GF-D8 (cell line): ENCODE measurements around the gene RASSF7.

Source experiments
- DNase-seq: peaks from one replicate; lab custom pipeline; 2025; lab: John Stamatoyannopoulos, UW

Gene RASSF7

GRCh38 chr11:551596-551995 is 9.2 kb upstream of the RASSF7 start:
- no peak for DNase-seq

DNA sequence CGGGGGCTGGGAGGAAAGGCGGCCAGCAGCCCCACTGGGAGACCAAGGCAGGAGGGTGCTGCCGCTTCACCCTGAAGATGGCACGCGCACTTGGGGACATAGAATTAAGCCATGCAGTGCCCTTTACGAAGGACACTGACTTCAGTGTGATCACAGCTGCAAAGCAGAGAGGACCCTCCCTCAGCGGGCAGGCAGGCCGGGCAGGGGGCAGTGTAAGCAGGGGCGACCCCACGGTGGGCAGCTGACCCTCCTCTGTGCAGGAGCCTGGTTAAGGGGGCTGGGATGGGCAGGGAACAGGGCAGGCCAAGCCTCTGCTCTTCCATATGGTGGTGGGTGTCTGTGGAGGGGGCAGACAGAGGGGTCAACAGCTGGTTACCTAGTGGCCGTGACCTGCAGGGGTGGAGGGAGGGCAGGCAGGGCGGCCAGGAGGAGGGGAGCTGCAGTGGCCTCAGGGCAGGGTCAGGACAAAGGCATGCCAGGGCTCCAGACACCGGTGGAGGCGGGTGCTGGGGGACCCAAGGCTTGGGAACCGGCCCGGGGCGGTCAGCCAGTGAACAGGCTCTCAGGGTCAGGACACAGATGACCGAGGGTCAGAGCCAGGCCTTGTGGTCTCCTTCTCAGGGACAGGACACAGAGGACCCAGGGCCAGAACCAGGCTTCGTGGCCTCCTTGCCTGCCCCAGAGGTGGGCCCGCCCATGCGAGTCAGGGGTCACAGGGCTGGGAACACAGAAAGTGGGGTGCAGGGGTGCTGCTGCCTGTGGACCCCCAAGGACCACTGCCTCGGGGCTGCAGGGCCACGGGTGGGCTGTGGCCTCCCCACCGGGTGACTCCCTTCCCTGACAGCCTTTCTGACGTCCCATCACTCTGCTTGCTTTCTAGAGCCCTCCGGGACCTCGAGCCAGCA is 7.4 kb upstream of the RASSF7 start:
- no peak for DNase-seq

DNA sequence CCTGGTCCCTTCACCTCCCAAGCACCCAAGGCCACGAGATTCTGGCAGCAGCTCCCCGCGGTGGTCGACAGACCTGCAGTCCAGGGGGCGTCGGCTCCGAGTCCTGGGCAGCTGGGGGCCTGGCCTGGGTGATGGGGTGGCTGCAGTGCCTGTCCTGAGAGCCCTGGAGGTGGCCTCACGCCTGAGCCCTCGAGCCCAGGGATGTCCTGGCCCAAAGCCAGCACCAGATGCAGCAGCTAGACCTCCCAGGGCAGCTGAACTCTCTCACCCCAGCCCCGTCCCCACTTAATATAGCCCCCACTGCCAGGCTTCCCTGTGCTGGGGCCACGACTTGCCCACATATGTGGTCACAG is 6.8 kb upstream of the RASSF7 start:
- no peak for DNase-seq

DNA sequence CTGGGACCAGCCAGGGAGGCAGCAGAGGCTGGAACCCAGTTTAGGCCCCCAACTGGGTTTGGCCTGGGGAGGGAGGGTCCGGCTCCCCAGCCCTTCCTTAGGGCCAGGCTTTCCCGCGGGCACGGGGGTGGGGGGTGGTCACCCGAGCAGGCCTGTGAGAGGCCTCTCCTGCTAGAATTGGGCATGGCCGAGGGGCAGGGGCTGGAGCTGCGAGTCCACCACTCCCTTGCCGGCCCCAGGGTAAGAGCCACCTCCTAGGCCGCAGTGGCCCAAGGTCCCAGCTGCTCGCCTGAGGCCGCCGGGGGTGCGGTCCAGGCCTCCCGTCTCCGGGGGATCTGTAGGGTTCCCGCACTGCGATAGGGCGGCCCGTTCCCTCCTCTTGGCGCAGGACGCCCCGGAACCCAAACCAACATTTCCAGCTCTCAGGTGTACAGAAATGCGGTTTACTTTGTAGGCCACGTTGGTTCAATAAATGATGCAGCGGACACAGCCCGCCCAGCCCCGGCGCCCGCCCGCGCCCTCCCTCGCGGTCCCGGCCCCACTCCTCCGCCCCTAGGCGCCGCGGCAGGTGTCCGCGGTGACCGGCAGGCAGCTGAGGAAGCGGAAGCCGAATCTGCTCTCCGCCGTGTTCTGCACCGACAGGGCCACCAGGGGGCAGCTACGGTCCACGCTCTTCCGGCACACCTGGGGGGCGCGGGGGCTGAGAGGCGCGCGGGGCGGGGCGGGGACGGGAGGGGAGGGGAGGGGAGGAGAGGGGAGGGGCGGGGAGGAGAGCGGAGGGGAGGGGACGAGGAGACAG is 6.1 kb upstream of the RASSF7 start:
- DNase-seq: no peak

- DNase-seq: no peak
Observed at GRCh38 chr11:555227-555779, 5.5 kb upstream of the RASSF7 start.

DNA sequence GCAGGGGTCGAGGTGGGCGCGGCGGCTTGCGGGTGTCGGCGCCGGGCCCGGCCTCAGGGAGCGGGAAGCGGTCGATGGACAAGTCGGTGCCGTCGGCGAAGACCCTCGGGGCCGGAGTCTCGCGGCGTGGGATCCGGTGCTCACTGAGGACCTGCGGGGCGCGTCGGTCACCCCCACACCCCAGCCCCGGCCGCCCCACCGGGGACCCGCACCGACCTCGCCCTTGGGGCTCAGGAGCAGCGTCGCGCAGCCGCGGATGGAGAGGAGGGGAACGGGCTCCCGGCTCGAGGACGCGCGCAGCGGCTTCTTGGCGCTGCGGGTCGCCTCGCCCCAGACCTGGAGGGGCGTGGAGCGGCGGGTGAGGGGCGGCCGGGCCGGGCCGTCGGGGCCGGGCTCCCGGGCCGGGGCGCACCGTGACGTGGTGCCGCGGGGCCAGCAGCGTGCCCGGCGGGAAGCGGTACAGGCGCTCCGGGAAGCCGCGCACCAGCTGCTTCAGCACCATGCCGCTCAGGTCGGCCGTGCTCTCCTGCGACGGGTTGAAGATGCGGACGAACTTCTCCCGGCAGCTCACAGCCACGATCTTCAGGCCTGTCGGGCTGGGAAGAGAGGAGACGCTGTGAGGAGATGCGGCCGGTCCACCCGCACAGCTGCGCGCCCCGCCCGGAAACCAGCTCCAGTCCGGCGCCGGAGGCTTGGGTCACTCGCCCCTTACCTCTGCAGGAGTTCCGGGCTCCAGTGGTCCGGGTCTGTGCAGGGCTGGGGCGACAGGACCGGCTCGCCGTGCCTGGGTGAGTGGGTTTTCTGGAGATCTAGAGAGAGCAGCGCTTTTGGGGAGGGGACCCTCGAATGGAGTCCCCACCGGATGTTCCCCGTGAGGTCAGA is 4.7 kb upstream of the RASSF7 start:
- DNase-seq: no peak

- no peak for DNase-seq
Observed at GRCh38 chr11:556662-557256, 4.0 kb upstream of the RASSF7 start.

- no peak for DNase-seq
Observed at GRCh38 chr11:557328-558132, 3.2 kb upstream of the RASSF7 start.

- DNase-seq: no peak
Observed at GRCh38 chr11:558503-558902, 2.3 kb upstream of the RASSF7 start.

GRCh38 chr11:559020-559620 is 1.6 kb upstream of the RASSF7 start:
- DNase-seq: no peak

DNA sequence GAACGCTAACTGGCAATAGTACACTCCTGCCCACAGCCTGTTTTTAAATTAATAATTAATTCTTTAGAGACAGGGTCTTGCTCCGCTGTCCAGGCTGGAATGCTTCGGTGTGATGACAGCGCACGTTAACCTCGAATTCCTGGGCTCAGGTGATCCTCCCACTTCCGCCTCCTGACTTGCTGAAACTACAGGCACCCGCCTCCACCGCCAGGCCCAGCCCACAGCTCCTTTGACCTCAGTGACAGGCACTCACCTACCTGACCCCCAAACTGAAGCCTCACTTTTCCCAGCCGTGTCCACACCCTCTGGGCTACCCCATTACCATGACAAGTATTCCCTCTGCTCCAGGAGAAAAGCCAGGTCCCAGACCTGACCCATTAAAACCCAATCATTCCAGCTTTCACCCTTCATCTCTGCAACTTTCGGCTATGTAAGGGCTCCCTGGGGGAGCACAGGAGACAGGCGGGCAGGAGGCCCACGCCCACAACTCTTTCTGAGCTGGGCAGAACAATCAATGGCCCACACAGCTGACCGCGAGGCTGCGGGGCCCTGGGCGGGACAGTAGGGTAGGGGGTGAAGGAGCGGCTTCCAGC is 962 bp upstream of the RASSF7 start:
- DNase-seq: no peak

DNA sequence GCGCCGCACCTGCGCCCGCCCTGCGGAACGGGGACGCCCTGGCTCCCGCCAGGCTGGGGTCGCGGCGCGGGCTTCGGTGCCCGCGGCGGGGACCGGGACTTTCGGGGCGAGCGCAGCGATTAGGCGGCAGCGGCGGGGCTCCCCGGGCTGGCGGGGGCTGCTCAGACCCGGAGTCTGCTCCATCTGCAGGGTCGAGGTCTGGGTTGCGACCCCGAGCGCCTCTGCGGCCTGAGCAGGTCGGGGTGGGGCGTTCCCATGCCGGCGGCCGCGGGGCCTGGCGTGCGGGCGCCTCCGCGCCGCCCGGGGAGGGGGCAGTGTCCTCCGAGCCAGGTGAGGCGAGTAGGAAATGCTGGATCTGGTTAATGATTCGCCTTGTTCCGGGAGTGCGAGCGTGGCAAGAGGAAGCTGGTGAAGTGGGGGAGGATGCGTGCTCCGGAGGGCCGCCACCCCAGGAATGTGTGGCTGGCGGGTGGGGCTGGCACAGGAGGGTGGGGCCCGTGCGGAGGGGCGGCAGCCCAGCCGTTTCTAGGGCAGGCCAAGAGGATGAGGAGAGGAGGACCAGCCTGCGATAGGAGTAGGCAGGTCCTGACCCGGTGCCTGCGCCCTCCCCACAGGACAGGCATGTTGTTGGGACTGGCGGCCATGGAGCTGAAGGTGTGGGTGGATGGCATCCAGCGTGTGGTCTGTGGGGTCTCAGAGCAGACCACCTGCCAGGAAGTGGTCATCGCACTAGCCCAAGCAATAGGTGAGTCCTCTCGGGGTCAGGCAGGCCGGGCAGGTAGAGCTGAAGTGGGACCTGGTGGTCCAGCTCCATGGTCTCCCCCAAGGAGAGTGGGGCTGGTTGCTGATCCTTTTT is 606 bp downstream of the RASSF7 start:
- DNase-seq: no peak

- no peak for DNase-seq
Observed at GRCh38 chr11:562046-562645, 1.4 kb downstream of the RASSF7 start.

DNA sequence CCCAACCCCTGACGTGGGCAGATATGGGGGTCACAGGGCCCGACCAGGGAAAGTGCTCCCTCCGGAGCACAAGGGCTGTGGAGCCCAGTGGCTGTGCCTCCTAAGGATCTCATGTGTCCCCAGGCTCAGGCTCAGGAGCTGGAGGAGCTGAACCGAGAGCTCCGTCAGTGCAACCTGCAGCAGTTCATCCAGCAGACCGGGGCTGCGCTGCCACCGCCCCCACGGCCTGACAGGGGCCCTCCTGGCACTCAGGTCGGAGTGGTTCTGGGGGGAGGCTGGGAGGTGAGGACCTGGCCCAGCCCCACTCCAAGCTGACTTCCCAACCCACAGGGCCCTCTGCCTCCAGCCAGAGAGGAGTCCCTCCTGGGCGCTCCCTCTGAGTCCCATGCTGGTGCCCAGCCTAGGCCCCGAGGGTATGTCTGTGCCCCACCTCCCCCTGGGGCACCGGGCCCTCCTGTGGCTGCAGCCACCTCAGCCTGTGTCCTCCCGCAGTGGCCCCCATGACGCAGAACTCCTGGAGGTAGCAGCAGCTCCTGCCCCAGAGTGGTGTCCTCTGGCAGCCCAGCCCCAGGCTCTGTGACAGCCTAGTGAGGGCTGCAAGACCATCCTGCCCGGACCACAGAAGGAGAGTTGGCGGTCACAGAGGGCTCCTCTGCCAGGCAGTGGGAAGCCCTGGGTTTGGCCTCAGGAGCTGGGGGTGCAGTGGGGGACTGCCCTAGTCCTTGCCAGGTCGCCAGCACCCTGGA is 2.5 kb downstream of the RASSF7 start:
- no peak for DNase-seq

GRCh38 chr11:563812-564578 is 3.2 kb downstream of the RASSF7 start:
- no peak for DNase-seq

- no peak for DNase-seq
Observed at GRCh38 chr11:565921-566509, 5.2 kb downstream of the RASSF7 start.
